H1 (cell line): Measurements from ENCODE around the gene PPY. TPM values are rescaled to one million over a fixed set of nuclear protein-coding genes. Genes with fewer than 3 reads are reported as not detected.

Experiments used
- CBX5 ChIP-seq: fragments of 300-800, 300-1000 bp; sonication (generic); IDR thresholded peaks from 2 replicates; pipeline ENCODE4 v1.7.1; 2016; ENCODE audit warnings: antibody characterized with exemption, low read length, low read depth
- CBX8 ChIP-seq: fragments of 300-800, 300-1000 bp; sonication (generic); IDR thresholded peaks from 2 replicates; pipeline ENCODE4 v1.7.1; 2016; ENCODE audit warnings: low read depth, low read length, borderline replicate concordance
- KDM5A ChIP-seq: fragments of 200-600 bp; IDR thresholded peaks from 2 replicates; pipeline ENCODE4 v1.7.1; 2012; ENCODE audit warnings: mild to moderate bottlenecking, low read length, inconsistent platforms, mixed read lengths
- NANOG ChIP-seq: IDR thresholded peaks from 2 replicates; pipeline ENCODE4 v1.6.1; 2011; ENCODE audit warnings: low read length, low read depth, mild to moderate bottlenecking, inconsistent platforms; ENCODE audit not compliant: insufficient read depth, poor library complexity, severe bottlenecking
- RBBP5 ChIP-seq: IDR thresholded peaks from 2 replicates; pipeline ENCODE4 v1.7.1; 2012; ENCODE audit warnings: low read depth, mild to moderate bottlenecking, inconsistent platforms, low read length, moderate library complexity, borderline replicate concordance
- SIN3A ChIP-seq, 2 experiments: IDR thresholded peaks in 1 of 2; conservative IDR thresholded peaks in 1 of 2; 2 replicates each; pipeline ENCODE4 v1.6.1; 2011 to 2012; ENCODE audit warnings: low read length in 2 of 2, improper control_type of control experiment in 1 of 2, low read depth in 1 of 2, mild to moderate bottlenecking in 1 of 2
- SP2 ChIP-seq: IDR thresholded peaks from 2 replicates; pipeline ENCODE4 v1.6.1; 2012; ENCODE audit warnings: mild to moderate bottlenecking, low read length, inconsistent platforms
- TAF7 ChIP-seq: optimal IDR thresholded peaks from 2 replicates; pipeline ENCODE3; 2011; ENCODE audit warnings: low read depth, mild to moderate bottlenecking, inconsistent platforms, low read length, moderate library complexity, borderline replicate concordance
- ZNF274 ChIP-seq: IDR thresholded peaks from 2 replicates; pipeline ENCODE4 v1.7.0; 2012; ENCODE audit warnings: low read length, borderline replicate concordance; ENCODE audit errors: extremely low read depth
- polyA plus RNA-seq, 7 experiments: library from polyadenylated mRNA; depleted of rRNA in 3 of 7; stranded (reverse) in 5 of 7; unstranded in 2 of 7; fragments of >200 nt in 5 of 7; fragments of 200-250 nt in 2 of 7; gene quantifications; 1 replicate in 5 of 7; 2 replicates in 1 of 7; 4 replicates in 1 of 7; pipeline versions ENCODE4 v1.2.1 to v1.2.3, GENCODE V29; 2011 to 2013; ENCODE audit warnings: missing spikeins in 2 of 7, mixed read lengths in 2 of 7
- total RNA-seq: library from RNA; stranded (reverse); fragmentation: NEBNext Ultra II Directional; extraction: Animal tissue kit (Norgen Biotek cat#: 25700); gene quantifications from 2 replicates; pipeline ENCODE4 v1.2.1, GENCODE V29; 2021
- TF ChIP-seq, protein P1 (sequence below): fragments of 300-600 bp; sonication (generic); IDR thresholded peaks from 2 replicates; pipeline ENCODE4 v1.7.1; 2012; ENCODE audit warnings: low read length, moderate library complexity, mild to moderate bottlenecking, inconsistent platforms; ENCODE audit not compliant: insufficient replicate concordance

Gene PPY
- total and polyA plus RNA-seq, 2 of the 8 experiments (the other 6 are each of a cell fraction or from before 2014, with no cell fraction given), result 0.26 TPM; not detected in 1

DNA sequence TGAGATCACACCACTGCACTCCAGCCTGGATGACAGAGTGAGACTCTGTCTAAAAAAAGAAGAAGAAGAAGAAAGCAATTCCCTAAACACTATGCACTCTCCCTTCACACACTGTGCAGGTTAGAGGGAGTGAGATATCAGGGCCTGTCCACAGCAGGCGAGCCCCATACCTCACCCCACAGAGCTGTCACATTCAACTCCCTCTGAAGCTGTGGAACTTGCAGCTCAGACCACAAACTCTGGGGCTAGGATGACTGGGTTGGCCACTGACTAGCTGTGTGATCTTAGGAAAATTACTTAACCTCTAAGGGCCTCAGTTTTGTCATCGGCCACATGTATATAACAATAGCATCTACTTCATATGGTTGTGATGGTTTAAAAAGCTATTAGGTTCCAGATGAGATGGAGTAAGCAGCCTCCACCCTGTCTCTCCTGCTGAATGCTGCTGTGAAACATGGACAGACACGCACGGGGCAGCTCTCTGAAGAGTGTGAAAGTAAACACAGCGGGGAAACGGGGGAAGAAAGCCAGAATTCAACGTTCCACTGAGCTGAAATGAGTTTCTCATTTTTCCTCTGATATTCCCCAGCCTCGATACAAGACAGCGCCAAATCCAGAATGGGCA, 25.1 kb upstream of the PPY start (continued):
- TF ChIP-seq, protein P1, sequence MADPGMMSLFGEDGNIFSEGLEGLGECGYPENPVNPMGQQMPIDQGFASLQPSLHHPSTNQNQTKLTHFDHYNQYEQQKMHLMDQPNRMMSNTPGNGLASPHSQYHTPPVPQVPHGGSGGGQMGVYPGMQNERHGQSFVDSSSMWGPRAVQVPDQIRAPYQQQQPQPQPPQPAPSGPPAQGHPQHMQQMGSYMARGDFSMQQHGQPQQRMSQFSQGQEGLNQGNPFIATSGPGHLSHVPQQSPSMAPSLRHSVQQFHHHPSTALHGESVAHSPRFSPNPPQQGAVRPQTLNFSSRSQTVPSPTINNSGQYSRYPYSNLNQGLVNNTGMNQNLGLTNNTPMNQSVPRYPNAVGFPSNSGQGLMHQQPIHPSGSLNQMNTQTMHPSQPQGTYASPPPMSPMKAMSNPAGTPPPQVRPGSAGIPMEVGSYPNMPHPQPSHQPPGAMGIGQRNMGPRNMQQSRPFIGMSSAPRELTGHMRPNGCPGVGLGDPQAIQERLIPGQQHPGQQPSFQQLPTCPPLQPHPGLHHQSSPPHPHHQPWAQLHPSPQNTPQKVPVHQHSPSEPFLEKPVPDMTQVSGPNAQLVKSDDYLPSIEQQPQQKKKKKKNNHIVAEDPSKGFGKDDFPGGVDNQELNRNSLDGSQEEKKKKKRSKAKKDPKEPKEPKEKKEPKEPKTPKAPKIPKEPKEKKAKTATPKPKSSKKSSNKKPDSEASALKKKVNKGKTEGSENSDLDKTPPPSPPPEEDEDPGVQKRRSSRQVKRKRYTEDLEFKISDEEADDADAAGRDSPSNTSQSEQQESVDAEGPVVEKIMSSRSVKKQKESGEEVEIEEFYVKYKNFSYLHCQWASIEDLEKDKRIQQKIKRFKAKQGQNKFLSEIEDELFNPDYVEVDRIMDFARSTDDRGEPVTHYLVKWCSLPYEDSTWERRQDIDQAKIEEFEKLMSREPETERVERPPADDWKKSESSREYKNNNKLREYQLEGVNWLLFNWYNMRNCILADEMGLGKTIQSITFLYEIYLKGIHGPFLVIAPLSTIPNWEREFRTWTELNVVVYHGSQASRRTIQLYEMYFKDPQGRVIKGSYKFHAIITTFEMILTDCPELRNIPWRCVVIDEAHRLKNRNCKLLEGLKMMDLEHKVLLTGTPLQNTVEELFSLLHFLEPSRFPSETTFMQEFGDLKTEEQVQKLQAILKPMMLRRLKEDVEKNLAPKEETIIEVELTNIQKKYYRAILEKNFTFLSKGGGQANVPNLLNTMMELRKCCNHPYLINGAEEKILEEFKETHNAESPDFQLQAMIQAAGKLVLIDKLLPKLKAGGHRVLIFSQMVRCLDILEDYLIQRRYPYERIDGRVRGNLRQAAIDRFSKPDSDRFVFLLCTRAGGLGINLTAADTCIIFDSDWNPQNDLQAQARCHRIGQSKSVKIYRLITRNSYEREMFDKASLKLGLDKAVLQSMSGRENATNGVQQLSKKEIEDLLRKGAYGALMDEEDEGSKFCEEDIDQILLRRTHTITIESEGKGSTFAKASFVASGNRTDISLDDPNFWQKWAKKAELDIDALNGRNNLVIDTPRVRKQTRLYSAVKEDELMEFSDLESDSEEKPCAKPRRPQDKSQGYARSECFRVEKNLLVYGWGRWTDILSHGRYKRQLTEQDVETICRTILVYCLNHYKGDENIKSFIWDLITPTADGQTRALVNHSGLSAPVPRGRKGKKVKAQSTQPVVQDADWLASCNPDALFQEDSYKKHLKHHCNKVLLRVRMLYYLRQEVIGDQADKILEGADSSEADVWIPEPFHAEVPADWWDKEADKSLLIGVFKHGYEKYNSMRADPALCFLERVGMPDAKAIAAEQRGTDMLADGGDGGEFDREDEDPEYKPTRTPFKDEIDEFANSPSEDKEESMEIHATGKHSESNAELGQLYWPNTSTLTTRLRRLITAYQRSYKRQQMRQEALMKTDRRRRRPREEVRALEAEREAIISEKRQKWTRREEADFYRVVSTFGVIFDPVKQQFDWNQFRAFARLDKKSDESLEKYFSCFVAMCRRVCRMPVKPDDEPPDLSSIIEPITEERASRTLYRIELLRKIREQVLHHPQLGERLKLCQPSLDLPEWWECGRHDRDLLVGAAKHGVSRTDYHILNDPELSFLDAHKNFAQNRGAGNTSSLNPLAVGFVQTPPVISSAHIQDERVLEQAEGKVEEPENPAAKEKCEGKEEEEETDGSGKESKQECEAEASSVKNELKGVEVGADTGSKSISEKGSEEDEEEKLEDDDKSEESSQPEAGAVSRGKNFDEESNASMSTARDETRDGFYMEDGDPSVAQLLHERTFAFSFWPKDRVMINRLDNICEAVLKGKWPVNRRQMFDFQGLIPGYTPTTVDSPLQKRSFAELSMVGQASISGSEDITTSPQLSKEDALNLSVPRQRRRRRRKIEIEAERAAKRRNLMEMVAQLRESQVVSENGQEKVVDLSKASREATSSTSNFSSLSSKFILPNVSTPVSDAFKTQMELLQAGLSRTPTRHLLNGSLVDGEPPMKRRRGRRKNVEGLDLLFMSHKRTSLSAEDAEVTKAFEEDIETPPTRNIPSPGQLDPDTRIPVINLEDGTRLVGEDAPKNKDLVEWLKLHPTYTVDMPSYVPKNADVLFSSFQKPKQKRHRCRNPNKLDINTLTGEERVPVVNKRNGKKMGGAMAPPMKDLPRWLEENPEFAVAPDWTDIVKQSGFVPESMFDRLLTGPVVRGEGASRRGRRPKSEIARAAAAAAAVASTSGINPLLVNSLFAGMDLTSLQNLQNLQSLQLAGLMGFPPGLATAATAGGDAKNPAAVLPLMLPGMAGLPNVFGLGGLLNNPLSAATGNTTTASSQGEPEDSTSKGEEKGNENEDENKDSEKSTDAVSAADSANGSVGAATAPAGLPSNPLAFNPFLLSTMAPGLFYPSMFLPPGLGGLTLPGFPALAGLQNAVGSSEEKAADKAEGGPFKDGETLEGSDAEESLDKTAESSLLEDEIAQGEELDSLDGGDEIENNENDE, result no peak
- no peak for TF ChIP-seq ZNF274
- TF ChIP-seq TAF7, result no peak
- TF ChIP-seq CBX8, result no peak
- TF ChIP-seq SP2, result no peak
- TF ChIP-seq SIN3A (conservative IDR thresholded peaks at IDR 0.05 in 1 of 2, IDR thresholded peaks at IDR 0.05 in 1 of 2; ENCODE audit: low read depth in 1 of 2, low read length in 2 of 2), result no peak
- no peak for TF ChIP-seq CBX5
- no peak for TF ChIP-seq NANOG
- no peak for TF ChIP-seq KDM5A
- TF ChIP-seq RBBP5, result no peak
